Activated CD8-positive, alpha-beta memory T cell treated with anti-CD3 and anti-CD28 coated beads, Interleukin-2, amount 50 U/mL, for 48 hours (primary cell): ENCODE results near the gene DRAP1.

Experiments used
- DNase-seq: peaks from one replicate; pipeline ENCODE4 v3.0.0-alpha.2; 2020

The DRAP1 gene

GRCh38 chr11:65965986-65966762 lies 46.9 kb downstream of the DRAP1 start:
- DNase-seq: no peak

GRCh38 chr11:65967329-65967934 lies 48.2 kb downstream of the DRAP1 start:
- no peak for DNase-seq

- DNase-seq: no peak
Measured at GRCh38 chr11:65968600-65969482, 49.6 kb downstream of the DRAP1 start.
